GM18498 (cell line): Measurements from ENCODE around the gene ARID1B.
"Not testable (repeated sequence)": the region's sequence is repeated elsewhere in the genome, so short reads cannot be mapped to it uniquely, and the experiment has no call there.

Experiments
- ATAC-seq: cut with Tn5 transposase; IDR thresholded peaks from one replicate; pipeline ENCODE4 v1.9.1; 2021; ENCODE audit warnings: mild to moderate bottlenecking, moderate library complexity; ENCODE audit not compliant: unreplicated experiment

The ARID1B gene

GRCh38 chr6:156928972-156929371 lies 151.8 kb downstream of the ARID1B start:
- ATAC-seq = no peak

DNA sequence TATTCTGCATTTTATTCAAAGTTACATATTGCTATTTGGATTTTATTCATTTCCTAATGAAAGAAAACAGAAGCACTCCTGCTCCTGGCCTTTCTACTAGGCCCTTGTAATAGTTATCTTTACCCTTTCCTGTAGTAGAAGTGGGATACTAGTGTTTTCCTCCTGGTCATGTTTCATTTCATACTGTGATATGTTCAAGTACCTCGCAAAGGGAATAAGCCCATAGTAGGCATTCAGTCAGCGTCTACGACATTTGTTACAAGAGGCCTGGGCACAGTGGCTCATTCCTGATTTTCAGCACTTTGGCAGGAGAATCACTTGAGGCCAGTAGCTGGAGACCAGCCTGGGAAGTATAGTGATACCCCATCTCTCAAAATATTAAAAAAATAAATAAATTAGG lies 154.1 kb downstream of the ARID1B start:
- ATAC-seq = no peak

DNA sequence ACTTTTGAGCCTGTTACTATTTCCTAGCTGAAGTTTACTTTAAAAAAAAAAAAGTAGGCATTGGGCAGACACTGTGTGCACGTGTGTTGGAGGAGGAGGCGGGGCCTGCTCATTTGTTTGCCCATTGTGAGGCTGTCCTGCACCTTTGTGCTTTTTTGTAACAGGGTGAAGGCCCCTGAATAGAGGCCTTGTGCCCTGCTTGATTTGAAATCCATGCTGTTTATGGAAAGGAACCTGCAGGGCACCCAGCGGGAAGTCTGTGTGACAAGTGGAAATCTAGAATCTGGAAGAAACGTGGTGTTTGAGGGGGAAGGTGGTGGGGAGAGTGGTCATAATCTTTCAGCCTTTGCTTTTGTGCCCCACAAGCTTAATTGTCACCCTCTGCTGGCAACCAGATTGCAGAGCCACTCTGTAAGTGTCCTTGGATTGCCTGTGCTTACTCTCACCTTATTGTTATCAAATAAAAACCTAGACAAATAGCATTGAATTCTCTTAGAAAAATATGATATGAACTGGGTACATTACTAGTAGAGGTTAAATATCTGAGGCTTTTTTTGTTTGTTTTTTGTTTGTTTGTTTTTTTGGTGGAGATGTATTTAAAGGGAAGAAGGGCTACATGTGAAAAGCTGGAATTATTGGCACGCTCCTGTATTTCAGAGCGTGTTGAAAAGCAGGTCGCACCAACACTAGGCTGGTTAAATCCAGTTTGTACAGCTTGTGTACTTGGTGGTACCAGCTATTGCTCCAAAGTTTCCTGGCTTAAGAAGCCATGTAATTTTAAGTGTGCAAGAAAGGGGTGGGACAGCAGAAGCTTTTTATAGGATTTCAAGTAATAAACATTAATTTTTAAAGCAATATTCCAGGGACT lies 156.3 kb downstream of the ARID1B start:
- no peak for ATAC-seq

DNA sequence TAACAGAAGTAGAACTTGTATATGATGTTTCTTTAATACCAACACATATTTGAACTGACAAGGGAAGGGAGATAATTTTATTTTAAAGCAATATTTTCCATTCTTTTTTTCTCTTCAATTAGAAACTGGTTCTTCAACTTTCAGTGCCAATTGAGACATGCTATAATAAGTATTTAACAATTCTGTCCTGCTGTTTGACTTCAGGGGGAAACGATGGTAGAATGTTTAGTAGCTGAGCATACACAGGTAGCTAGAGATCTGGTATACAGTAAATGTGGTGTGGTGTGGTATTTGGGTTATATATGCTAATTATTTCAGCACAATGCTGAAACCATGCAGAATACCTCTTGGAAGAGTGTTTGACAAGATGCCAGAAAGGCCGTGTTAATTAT lies 156.9 kb downstream of the ARID1B start:
- no peak for ATAC-seq

- no peak for ATAC-seq
Observed at GRCh38 chr6:156935000-156935399, 157.8 kb downstream of the ARID1B start.

GRCh38 chr6:156938143-156938542 lies 161.0 kb downstream of the ARID1B start:
- ATAC-seq = no peak

DNA sequence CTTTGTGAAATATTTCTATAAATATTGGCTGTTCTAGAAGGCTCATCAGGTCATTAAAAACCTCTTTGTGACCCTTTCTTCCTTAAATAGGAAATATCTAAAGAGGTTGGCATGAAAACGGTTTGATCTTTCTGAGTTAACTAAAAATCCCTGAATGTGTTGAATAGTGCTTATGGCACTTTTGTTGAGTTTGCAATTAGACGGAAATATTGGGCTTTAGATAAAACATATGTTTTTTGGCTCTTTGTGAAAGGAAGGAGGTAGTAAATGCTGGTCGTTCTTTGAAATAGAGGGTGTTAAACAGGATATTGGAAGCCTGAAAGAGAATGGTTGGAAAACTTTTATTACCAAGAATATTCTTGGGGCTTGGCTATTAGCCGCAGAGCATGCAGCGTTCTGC lies 163.0 kb downstream of the ARID1B start:
- no peak for ATAC-seq

- ATAC-seq = no peak
Observed at GRCh38 chr6:156942266-156942665, 165.1 kb downstream of the ARID1B start.

DNA sequence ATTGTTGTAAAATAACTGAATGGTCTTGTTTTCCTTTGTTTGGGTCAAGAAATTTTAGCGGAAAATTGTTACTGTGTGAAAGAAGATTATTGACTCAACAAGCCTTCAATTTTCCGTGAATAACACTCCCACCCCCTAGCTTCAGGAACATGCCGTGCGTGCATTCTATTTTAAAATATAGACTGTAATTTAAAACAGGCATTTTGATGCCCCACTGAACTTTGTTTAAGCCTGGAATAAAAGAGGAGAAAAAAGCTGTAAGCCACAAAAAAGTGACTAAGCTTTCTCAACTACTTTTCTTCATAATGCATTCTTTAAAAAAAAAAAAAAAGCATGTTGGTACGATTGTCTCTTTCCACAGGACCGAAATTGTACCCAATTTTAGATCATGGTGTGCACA lies 166.0 kb downstream of the ARID1B start:
- ATAC-seq = no peak

DNA sequence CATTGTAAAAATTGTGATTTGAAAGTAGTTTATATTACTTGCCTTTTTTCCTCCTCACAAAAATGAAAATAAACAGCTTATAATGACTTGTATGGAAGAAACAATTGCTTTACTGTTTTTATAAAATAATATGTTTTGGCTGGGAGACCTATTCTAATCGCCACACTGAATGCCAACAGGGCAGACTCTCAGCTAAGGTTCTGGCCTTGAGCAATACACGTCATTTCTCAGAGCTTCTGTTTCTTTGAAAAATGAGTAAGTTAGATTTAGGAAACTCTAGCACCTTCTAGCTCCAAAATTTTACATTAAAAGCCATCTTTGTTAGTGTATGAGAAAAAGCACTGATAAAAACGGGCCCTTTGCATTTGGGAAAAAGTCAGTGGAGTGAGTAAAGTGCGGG lies 166.6 kb downstream of the ARID1B start:
- ATAC-seq = no peak

- no peak for ATAC-seq
Observed at GRCh38 chr6:156944412-156944811, 167.2 kb downstream of the ARID1B start.

DNA sequence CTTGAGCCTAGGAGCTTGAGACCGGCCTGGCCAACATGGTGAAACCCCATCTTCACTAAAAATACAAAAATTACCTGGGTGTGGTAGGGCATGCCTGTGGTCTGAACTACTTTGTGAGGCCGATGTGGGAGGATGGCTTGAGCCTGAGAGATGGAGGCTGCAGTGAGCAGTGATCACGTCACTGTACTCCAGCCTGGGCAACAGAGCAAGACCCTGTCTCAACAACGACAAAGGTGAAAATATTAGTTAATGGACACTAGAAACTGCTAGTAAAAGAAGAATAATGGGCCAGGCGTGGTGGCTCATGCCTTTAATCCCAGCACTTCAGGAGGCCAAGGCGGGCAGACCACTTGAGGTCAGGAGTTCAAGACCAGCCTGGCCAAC lies 168.6 kb downstream of the ARID1B start:
- not testable (repeated sequence) for ATAC-seq

GRCh38 chr6:156946370-156946936 lies 169.3 kb downstream of the ARID1B start:
- ATAC-seq = no peak

- no peak for ATAC-seq
Observed at GRCh38 chr6:156948277-156948676, 171.1 kb downstream of the ARID1B start.

- ATAC-seq = no peak
Observed at GRCh38 chr6:156948807-156949206, 171.6 kb downstream of the ARID1B start.

- ATAC-seq = no peak
Observed at GRCh38 chr6:156949376-156949775, 172.2 kb downstream of the ARID1B start.

DNA sequence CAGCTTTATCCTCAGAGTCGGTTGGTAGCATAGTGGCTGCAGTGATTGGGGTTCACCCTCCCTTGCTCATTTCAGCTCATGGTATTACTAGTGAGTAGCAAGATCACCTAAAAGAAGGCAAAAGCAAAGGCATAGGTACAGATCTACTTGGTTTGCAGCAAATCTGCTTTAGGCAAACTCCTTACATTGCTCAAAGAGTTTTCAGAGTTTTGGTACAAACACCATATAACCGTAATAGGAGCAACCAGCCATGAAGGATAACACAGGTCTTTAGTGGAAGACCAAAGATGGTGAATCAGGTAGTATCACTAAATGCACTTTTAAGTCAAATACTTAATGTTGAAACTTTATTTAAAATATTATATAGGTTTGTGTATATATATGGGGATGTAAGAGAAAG lies 172.9 kb downstream of the ARID1B start:
- no peak for ATAC-seq

- no peak for ATAC-seq
Observed at GRCh38 chr6:156950531-156950930, 173.4 kb downstream of the ARID1B start.

- no peak for ATAC-seq
Observed at GRCh38 chr6:156952401-156952800, 175.2 kb downstream of the ARID1B start.

DNA sequence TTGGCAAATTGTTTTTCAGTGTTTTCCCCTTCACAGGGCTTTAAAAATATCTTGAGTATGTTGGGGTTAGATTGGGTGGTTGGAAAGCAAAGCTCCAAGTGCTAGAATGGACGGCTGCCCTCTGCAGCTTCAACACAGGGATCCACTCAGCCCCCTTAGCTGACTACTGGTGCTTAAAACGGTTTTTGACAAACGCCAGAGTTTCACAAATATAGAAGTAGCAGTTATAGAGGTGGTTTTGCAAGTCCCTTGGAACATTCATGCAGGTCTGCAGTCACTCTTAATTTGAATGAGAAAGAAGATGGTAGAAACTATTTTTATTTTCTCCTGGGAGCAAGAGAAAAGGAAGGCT lies 175.9 kb downstream of the ARID1B start:
- no peak for ATAC-seq

GRCh38 chr6:156953479-156954146 lies 176.4 kb downstream of the ARID1B start:
- no peak for ATAC-seq

DNA sequence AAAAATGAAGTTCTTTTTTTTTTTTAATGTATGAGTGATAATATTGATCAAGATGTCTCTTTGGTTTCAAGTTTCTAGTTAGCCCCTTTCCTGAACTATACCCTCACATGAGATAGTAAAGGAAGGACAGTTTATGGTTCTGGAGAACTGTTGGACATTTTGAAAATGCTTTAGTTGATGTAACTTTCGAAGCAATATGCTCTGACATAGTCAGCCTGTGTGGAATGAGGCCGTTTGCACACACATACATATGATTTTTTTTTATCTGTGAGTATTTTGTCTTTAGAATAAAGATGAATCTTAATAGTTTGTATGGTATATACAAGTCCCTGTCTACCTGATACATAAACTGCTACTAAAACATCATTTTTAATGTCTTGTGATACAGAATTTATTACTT lies 177.0 kb downstream of the ARID1B start:
- ATAC-seq = no peak
